KMS-11 (cell line): ENCODE results near the gene NAGLU.

Source experiments
- H2AFZ ChIP-seq: fragments of 200-600 bp; sonication (generic); 2 replicates; pipeline ENCODE4 v1.6.1; 2016; ENCODE audit warnings: antibody characterized with exemption, mixed run types, low read depth
- H3K27ac ChIP-seq: fragments of 200-600 bp; sonication (generic); 2 replicates; pipeline ENCODE4 v1.6.1; 2016; ENCODE audit warnings: mild to moderate bottlenecking, mixed run types
- H3K27me3 ChIP-seq: fragments of 200-600 bp; sonication (generic); 2 replicates; pipeline ENCODE4 v1.6.1; 2017; ENCODE audit warnings: mild to moderate bottlenecking, low read depth, mixed run types, moderate library complexity; ENCODE audit not compliant: insufficient read depth
- H3K36me3 ChIP-seq: fragments of 200-600 bp; sonication (generic); 2 replicates; pipeline ENCODE4 v1.6.1; 2017; ENCODE audit warnings: mild to moderate bottlenecking, mixed run types; ENCODE audit not compliant: insufficient read depth
- H3K4me1 ChIP-seq: fragments of 200-600 bp; sonication (generic); 2 replicates; pipeline ENCODE4 v1.6.1; 2016; ENCODE audit warnings: mild to moderate bottlenecking, low read depth, mixed run types; ENCODE audit not compliant: poor library complexity, severe bottlenecking
- H3K4me2 ChIP-seq: fragments of 200-600 bp; sonication (generic); 2 replicates; pipeline ENCODE4 v1.7.0; 2016; ENCODE audit warnings: mild to moderate bottlenecking, mixed run types
- H3K4me3 ChIP-seq: fragments of 200-600 bp; sonication (generic); IDR thresholded peaks from 2 replicates; pipeline ENCODE4 v1.6.1; 2017; ENCODE audit warnings: low read depth, low read length, mixed read lengths; ENCODE audit not compliant: insufficient read depth
- H3K79me2 ChIP-seq: fragments of 200-600 bp; sonication (generic); 2 replicates; pipeline ENCODE4 v1.6.1; 2016; ENCODE audit warnings: low read depth, mixed run types; ENCODE audit not compliant: insufficient read depth
- H3K9ac ChIP-seq: fragments of 200-600 bp; sonication (generic); 2 replicates; pipeline ENCODE4 v1.6.1; 2016; ENCODE audit warnings: mild to moderate bottlenecking, mixed run types
- H4K20me1 ChIP-seq: fragments of 200-600 bp; sonication (generic); 2 replicates; pipeline ENCODE4 v1.6.1; 2016; ENCODE audit warnings: mild to moderate bottlenecking, mixed run types; ENCODE audit not compliant: insufficient read depth
- TF ChIP-seq, protein P1 (sequence below): fragments of 200-600 bp; sonication (generic); conservative IDR thresholded peaks from 2 replicates; pipeline ENCODE4 v1.6.1; 2017; ENCODE audit warnings: low read depth, mild to moderate bottlenecking, antibody characterized with exemption, low read length, moderate library complexity, mixed read lengths

NAGLU gene

DNA sequence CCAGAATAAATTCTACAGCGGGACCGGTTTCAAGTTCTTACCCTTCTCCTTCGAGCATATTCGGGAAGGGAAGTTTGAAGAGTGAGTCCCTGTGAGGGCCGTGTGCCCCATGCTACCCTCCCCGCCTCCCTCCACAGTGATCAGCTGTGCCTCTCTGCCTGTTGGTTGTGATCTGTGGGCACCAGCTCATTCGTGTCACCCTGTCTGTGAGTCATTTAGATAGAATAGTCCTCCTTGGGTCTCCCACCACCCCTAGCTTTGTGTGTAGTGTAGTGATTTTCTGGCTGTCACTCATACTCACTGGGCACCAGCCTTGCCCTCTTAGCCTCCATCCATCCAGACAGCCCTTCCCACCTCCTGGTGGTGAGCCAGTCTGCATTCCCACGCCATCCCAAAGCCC, 15.0 kb upstream of the NAGLU start:
- H3K4me3 ChIP-seq = no peak overlapping the region
- H3K79me2 ChIP-seq = no peaks in the 10 kb centered on the region
- no peak overlapping the region for H3K27ac ChIP-seq
- no peaks in the 10 kb centered on the region for H4K20me1 ChIP-seq
- no peak overlapping the region for H3K4me2 ChIP-seq
- no peaks in the 10 kb centered on the region for H3K36me3 ChIP-seq
- H3K27me3 ChIP-seq = no peaks in the 10 kb centered on the region
- no peak overlapping the region for H3K9ac ChIP-seq
- peaks cover 24% of the 10 kb centered on the region for H3K4me1 ChIP-seq
- no peak overlapping the region for H2AFZ ChIP-seq
- TF ChIP-seq, protein P1, sequence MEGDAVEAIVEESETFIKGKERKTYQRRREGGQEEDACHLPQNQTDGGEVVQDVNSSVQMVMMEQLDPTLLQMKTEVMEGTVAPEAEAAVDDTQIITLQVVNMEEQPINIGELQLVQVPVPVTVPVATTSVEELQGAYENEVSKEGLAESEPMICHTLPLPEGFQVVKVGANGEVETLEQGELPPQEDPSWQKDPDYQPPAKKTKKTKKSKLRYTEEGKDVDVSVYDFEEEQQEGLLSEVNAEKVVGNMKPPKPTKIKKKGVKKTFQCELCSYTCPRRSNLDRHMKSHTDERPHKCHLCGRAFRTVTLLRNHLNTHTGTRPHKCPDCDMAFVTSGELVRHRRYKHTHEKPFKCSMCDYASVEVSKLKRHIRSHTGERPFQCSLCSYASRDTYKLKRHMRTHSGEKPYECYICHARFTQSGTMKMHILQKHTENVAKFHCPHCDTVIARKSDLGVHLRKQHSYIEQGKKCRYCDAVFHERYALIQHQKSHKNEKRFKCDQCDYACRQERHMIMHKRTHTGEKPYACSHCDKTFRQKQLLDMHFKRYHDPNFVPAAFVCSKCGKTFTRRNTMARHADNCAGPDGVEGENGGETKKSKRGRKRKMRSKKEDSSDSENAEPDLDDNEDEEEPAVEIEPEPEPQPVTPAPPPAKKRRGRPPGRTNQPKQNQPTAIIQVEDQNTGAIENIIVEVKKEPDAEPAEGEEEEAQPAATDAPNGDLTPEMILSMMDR = no peak

DNA sequence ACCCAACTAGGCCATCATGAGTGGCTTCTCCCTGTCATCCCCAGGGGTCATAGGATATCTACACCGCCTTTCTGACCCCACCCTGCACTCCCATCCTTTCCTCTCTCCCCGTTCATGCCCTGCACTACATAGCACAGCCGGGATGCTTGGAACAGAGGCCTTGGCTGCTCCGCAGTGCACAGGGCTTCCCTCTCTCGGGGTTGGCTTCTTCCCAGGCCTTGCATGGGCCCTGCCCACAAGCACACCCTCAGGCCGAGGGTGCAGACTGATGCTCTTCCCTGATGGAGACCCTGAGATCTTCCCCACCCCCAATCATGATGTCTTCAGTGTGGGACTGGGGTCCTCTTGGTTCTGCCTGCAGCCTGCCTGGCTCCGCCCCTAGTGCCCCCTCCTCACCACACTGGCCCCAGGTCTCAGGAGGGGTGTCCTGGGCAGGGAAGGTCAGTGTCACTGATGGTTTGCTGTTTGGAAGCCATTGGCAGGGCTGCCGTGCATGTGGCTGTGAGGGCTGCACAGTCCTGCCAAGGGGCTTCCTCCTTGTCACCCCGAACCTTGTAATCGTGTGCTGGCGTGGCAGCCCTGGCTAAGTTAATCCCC, 14.3 kb upstream of the NAGLU start:
- peaks cover 24% of the 10 kb centered on the region for H3K4me1 ChIP-seq

DNA sequence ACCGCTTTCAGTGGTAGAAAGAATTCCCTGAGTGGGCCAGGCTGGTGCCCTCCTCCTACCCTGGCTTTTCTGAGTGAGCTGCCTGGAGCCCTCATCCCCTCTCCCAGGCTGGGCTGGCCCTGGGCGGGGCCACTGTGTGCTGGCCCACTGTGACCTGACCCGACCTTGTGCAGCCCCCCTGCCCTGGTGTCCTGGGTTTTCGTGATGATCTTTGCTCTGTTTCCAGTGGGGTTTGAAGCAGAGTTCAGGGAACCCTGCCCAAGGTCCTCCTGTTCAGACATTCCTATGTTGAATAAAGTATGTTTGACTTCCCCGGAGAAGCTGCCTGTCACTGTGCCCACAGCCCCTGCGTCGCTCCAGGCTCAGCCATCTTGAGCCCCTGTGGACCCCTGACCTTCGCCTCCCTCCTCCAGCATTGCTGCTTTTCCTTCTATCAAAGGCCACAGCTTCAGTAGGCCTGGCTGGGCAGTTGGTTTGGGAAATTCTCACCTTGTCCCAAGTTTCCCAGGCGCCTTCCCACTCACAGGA, 13.7 kb upstream of the NAGLU start:
- H3K4me2 ChIP-seq = no peak overlapping the region
- H3K27ac ChIP-seq = no peak overlapping the region
- no peak overlapping the region for H3K9ac ChIP-seq
- H3K27me3 ChIP-seq = no peaks in the 10 kb centered on the region
- no peak overlapping the region for H3K4me3 ChIP-seq
- H2AFZ ChIP-seq = no peak overlapping the region
- TF ChIP-seq, protein P1 = no peak
- no peaks in the 10 kb centered on the region for H3K36me3 ChIP-seq
- peaks cover 21% of the 10 kb centered on the region for H3K4me1 ChIP-seq
- no peaks in the 10 kb centered on the region for H3K79me2 ChIP-seq
- H4K20me1 ChIP-seq = no peaks in the 10 kb centered on the region

More for the DNA sequence above, 14.3 kb upstream of the NAGLU start:
- Histone ChIP-seq H3K27ac (no peak overlapping the region), H3K79me2 (no peaks in the 10 kb centered on the region), H3K4me3 (no peak overlapping the region), H3K9ac (no peak overlapping the region), H2AFZ (no peak overlapping the region), H3K27me3 (no peaks in the 10 kb centered on the region), H3K4me2 (no peak overlapping the region), H4K20me1 (no peaks in the 10 kb centered on the region), H3K36me3 (no peaks in the 10 kb centered on the region)
- TF ChIP-seq, protein P1 = no peak

- peaks cover 16% of the 10 kb centered on the region for H3K4me1 ChIP-seq
- no peaks in the 10 kb centered on the region for H3K79me2 ChIP-seq
- no peaks in the 10 kb centered on the region for H3K27me3 ChIP-seq
- no peak overlapping the region for H3K9ac ChIP-seq
- no peaks in the 10 kb centered on the region for H4K20me1 ChIP-seq
- TF ChIP-seq, protein P1 = no peak
- no peak overlapping the region for H2AFZ ChIP-seq
- no peak overlapping the region for H3K27ac ChIP-seq
- no peak overlapping the region for H3K4me2 ChIP-seq
- no peak overlapping the region for H3K4me3 ChIP-seq
- no peaks in the 10 kb centered on the region for H3K36me3 ChIP-seq
Observed at GRCh38 chr17:42522798-42523278, 13.2 kb upstream of the NAGLU start.
